B cell (primary cell): ENCODE measurements around the gene MAST2.

Experiments
- EZH2 ChIP-seq: IDR thresholded peaks from 2 replicates; pipeline ENCODE4 v1.6.1; 2012; ENCODE audit warnings: borderline replicate concordance, low read depth, mild to moderate bottlenecking, moderate library complexity, low read length; ENCODE audit not compliant: insufficient read depth, poor library complexity, severe bottlenecking
- TF ChIP-seq, protein P1 (sequence below): fragments of 200-600 bp; IDR thresholded peaks from one replicate; pipeline ENCODE4 v1.8.0; 2022; ENCODE audit warnings: antibody characterized with exemption, mild to moderate bottlenecking

DNA sequence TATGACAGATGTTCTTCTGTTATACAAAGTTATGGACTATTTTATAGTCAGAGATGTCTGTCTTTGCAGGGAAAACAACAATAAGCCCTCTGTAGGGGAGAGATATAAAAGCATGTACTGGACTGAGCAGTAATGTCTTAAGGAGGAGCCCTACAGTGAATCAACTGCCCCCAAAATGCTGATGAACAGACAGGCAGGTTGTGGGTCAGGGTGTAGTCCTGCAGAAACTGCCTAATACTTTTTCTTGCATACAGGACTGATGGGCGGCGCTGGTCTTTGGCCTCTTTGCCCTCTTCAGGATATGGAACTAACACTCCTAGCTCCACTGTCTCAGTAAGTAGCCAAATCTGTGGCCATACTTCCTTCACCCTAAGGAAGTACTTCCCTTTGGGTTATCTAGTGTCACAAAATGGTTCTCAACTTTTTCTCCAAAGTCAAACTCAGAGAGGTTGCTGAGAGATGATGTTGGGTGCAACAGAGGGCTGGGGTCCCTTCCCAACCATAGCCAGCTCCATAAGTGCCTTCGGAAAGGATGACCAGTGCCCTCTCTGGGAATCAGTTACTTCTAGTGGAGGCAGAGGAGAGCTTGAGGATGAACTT, 199.2 kb downstream of the MAST2 start:
- TF ChIP-seq, protein P1, sequence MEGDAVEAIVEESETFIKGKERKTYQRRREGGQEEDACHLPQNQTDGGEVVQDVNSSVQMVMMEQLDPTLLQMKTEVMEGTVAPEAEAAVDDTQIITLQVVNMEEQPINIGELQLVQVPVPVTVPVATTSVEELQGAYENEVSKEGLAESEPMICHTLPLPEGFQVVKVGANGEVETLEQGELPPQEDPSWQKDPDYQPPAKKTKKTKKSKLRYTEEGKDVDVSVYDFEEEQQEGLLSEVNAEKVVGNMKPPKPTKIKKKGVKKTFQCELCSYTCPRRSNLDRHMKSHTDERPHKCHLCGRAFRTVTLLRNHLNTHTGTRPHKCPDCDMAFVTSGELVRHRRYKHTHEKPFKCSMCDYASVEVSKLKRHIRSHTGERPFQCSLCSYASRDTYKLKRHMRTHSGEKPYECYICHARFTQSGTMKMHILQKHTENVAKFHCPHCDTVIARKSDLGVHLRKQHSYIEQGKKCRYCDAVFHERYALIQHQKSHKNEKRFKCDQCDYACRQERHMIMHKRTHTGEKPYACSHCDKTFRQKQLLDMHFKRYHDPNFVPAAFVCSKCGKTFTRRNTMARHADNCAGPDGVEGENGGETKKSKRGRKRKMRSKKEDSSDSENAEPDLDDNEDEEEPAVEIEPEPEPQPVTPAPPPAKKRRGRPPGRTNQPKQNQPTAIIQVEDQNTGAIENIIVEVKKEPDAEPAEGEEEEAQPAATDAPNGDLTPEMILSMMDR, result no peak
- TF ChIP-seq EZH2, result no peak
